Right lobe of liver (tissue), 6 donors: ENCODE data around the gene GAD2. TPM values are rescaled to one million over a fixed set of nuclear protein-coding genes. Genes with fewer than 3 reads are reported as not detected.

Experiments used
- ATAC-seq, 4 donors: fragments of 200-7000 bp; cut with Tn5 transposase; one replicate each; pipeline ENCODE4 v1.9.1; 2020; ENCODE audit warnings: mild to moderate bottlenecking in 4 of 4, moderate library complexity in 4 of 4
- DNase-seq, 3 donors: peaks; one replicate each; pipeline ENCODE4 v3.0.0-alpha.2; 2020
- H3K27ac ChIP-seq, 3 donors: fragments of 200-600 bp; one replicate each; pipeline ENCODE4 v1.8.0; 2022
- H3K27me3 ChIP-seq, 2 donors: fragments of 200-600 bp; one replicate each; pipeline ENCODE4 v1.8.0; 2022
- H3K36me3 ChIP-seq, 4 donors: fragments of 200-600 bp; sonication (generic) in 1 of 4; one replicate each; pipeline versions ENCODE4 v1.5.1 to v1.8.0; 2017 to 2022; ENCODE audit warnings: control low read depth in 1 of 4
- H3K4me1 ChIP-seq, 4 donors: fragments of 200-600 bp; sonication (generic) in 1 of 4; one replicate each; pipeline versions ENCODE4 v1.5.1 to v1.8.0; 2017 to 2022; ENCODE audit warnings: control low read depth in 1 of 4
- H3K4me3 ChIP-seq, 3 donors: fragments of 200-600 bp; one replicate each; pipeline ENCODE4 v1.8.0; 2022
- H3K9me3 ChIP-seq, 4 donors: fragments of 200-600 bp; sonication (generic) in 1 of 4; one replicate each; pipeline versions ENCODE4 v1.5.1 to v1.8.0; 2017 to 2022; ENCODE audit warnings: control low read depth in 1 of 4
- POLR2A ChIP-seq: fragments of 450-650 bp; IDR thresholded peaks from one replicate; pipeline ENCODE4 v1.6.1; 2017; ENCODE audit warnings: antibody characterized with exemption, mild to moderate bottlenecking
- WGBS: methylation state at CpG from one replicate; pipeline ENCODE4 v1.1.6; 2018; ENCODE audit warnings: low coverage, low lambda C conversion rate; ENCODE audit not compliant: insufficient coverage; ENCODE audit errors: missing lambda C conversion rate; 5-methylcytosine and 5-hydroxymethylcytosine counted together
- intact Hi-C, 2 donors: fragments of 100-400 bp; cut with DNase I; formaldehyde crosslinking; loops; one replicate each; pipeline versions ENCODE4 v1.11.2 to v1.14.1; 2022
- total RNA-seq, 6 experiments: library from RNA; depleted of rRNA in 2 of 6; stranded (reverse); fragments of >200 nt in 2 of 6; fragmentation: NEBNext Ultra II Directional in 3 of 6; extraction: Animal tissue kit (Norgen Biotek cat#: 25700) in 3 of 6; gene quantifications; one replicate each; pipeline versions ENCODE4 v1.1.0 to v1.2.4, GENCODE V29; 2016 to 2023
- TF ChIP-seq, protein P1 (sequence below), 4 donors: fragments of 200-600 bp in 3 of 4; fragments of 450-650 bp in 1 of 4; IDR thresholded peaks; one replicate each; pipeline versions ENCODE4 v1.5.1 to v1.8.0; 2016 to 2022; ENCODE audit warnings: antibody characterized with exemption in 4 of 4, mild to moderate bottlenecking in 2 of 4
- donor health status: DM: no; HTN: yes; CAD: no.
- donor health status: DM: no; HTN: no; CAD: no.
- donor health status: DM: no; HTN: no; CAD: no.
- donor health status: DM: no; HTN: yes; CAD: no.
- donor health status: DM: no; HTN: yes; CAD: no.

GAD2 gene
- total RNA-seq, 6 experiments from 2014 or later = not detected

DNA sequence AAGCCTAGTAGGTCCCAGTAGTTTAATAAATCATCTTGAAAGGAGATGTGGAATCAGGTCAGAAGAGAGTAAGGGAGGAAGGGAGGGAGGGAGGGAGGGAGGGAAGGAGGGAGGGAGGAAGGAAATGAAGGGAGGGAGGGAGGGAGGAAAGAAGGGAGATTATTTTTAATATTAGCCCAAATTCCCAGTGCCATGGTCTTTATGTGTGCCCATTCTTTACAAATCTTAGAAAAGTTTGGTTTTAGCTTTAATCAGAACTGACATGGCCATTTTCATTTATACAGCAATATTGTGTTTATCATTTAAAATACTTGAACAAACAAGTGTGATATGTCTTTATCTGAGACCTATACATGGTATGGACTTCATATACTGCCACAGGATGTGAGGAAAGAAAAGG is 86.8 kb downstream of the GAD2 start:
- Histone ChIP-seq H3K36me3 (no peaks in the 10 kb centered on the region), H3K27ac (no peak overlapping the region), H3K27me3 (no peaks in the 10 kb centered on the region), H3K9me3 (no peaks in the 10 kb centered on the region), H3K4me1 (no peaks in the 10 kb centered on the region), H3K4me3 (no peak overlapping the region)
- intact Hi-C loops = no loop called here
- no peak for DNase-seq
- no peak for ATAC-seq
- no peak for TF ChIP-seq POLR2A
- TF ChIP-seq, protein P1, sequence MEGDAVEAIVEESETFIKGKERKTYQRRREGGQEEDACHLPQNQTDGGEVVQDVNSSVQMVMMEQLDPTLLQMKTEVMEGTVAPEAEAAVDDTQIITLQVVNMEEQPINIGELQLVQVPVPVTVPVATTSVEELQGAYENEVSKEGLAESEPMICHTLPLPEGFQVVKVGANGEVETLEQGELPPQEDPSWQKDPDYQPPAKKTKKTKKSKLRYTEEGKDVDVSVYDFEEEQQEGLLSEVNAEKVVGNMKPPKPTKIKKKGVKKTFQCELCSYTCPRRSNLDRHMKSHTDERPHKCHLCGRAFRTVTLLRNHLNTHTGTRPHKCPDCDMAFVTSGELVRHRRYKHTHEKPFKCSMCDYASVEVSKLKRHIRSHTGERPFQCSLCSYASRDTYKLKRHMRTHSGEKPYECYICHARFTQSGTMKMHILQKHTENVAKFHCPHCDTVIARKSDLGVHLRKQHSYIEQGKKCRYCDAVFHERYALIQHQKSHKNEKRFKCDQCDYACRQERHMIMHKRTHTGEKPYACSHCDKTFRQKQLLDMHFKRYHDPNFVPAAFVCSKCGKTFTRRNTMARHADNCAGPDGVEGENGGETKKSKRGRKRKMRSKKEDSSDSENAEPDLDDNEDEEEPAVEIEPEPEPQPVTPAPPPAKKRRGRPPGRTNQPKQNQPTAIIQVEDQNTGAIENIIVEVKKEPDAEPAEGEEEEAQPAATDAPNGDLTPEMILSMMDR (IDR thresholded peaks at IDR 0.05) = no peak

DNA sequence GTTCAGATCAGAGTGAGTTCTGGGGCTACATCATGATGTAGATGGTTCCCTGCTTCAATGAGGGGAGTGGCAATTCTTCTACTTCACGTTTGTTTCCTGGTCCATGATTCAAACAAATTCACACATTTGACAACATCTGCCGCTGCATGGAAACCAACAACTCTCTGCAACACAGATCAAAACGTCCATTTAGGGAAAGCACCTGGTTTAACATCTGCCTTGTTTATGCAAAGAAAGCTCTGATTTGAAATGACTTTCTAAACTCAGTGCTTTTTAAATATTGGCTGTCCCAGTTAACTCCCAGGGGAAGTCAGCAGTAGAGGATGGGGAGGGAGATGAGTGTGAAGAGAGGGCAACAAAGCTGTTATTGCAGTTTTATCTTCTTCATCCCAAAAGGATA is 93.8 kb downstream of the GAD2 start:
- H3K4me1 ChIP-seq = no peaks in the 10 kb centered on the region
- ATAC-seq (no peak), DNase-seq (no peak)
- no peaks in the 10 kb centered on the region for H3K9me3 ChIP-seq
- intact Hi-C loops = no loop called here
- no peak overlapping the region for H3K4me3 ChIP-seq
- no peaks in the 10 kb centered on the region for H3K36me3 ChIP-seq
- H3K27me3 ChIP-seq = no peaks in the 10 kb centered on the region
- 54% methylated on average over 3 of the region's 3 CpGs for WGBS
- TF ChIP-seq, protein P1 (IDR thresholded peaks at IDR 0.05) = no peak
- TF ChIP-seq POLR2A = no peak
- no peak overlapping the region for H3K27ac ChIP-seq

DNA sequence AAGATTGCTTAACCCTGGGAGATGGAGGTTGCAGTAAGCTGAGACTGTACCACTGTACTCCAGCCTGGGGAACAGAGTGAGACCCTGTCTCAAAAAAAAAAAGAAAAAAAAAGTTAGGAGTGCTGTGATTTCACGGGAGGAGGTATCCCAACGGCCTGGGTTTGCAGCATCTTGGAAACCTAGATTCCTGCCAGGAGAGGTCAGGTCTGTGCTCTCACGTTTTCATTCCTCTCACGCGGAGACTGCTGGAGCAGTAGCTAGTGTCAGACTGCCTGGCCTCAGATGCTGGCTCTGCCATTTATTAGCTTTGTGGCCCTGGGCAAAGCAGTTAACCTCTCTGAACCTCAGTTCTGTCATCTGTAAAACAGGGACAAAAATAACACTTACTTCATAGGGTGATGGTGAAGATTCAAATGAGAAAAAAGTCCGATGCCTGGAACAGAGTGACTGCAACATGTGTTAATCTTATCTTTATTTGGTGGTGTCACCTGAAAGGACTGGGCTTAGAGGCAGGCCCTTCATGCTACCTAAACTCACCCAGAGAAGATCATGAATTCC is 94.9 kb downstream of the GAD2 start:
- 26% methylated on average over 3 of the region's 6 CpGs for WGBS
- no peak overlapping the region for H3K4me3 ChIP-seq
- ATAC-seq = no peak
- DNase-seq = no peak
- no peaks in the 10 kb centered on the region for H3K36me3 ChIP-seq
- no peaks in the 10 kb centered on the region for H3K27me3 ChIP-seq
- H3K27ac ChIP-seq = no peak overlapping the region
- H3K9me3 ChIP-seq = no peaks in the 10 kb centered on the region
- no peaks in the 10 kb centered on the region for H3K4me1 ChIP-seq
- intact Hi-C loops = no loop called here
- TF ChIP-seq, protein P1 (IDR thresholded peaks at IDR 0.05) = no peak
- no peak for TF ChIP-seq POLR2A

DNA sequence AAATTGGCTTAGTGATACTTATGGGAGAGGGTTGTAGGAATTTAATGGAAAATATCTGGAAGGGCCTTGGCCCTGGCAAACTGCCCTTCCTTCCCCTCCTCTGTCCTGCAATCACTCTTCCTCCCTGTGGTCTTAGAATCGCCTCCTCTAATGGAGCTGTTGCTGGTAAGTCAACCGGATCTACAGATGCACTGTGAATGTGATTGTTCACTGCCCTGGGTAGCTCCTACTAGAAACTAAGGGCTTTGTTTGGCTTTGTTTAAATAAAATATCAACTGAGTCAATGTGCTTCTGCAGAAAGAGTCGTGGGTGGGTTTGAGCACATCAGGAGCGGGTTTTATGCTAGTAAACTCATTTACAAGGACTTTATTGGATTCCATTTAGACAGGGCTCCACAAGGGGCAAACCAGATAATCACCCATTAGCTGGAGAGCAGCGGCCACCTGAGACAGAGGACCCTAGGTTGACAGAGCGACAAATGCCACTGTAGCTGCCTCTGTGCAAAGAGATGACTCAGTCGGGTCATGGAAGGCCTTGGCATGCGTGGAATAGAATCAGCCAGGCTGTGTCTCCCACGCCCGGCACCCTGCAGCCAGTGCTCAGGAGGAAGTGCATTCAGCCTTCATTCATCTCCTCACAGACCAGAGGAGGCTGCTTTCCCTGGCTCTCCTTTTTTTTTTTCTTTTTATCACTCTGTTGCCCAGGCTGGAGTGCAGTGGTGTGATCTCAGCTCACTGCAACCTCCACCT is 97.9 kb downstream of the GAD2 start:
- intact Hi-C loops = no loop called here
- Histone ChIP-seq H3K4me3 (no peak overlapping the region), H3K27me3 (no peaks in the 10 kb centered on the region), H3K4me1 (no peaks in the 10 kb centered on the region), H3K36me3 (no peaks in the 10 kb centered on the region), H3K9me3 (no peaks in the 10 kb centered on the region), H3K27ac (no peak overlapping the region)
- DNase-seq = no peak
- 47% methylated on average over 4 of the region's 10 CpGs for WGBS
- TF ChIP-seq POLR2A = no peak
- ATAC-seq = no peak

DNA sequence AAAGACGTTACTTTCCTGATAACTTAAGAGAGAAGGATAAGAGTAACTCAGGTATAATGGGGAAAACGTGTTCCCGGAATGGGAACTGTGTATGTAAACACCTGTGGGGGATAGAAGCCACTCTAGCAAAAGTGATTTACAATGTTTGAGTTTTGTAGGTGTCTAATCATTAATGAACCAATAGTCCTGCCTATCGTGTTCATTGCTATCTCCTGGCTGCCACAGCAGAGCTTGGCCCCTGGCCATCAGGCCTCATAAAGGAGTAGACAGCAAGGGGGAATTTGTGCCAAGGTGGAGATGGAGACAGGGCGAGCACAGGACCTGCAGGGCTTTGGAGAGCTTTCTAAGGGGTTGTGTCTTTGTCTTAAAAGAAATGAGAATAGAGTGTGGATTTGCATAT is 102.1 kb downstream of the GAD2 start:
- intact Hi-C loops = no loop called here
- Histone ChIP-seq H3K27me3 (no peaks in the 10 kb centered on the region), H3K27ac (no peak overlapping the region), H3K4me1 (no peaks in the 10 kb centered on the region), H3K36me3 (no peaks in the 10 kb centered on the region), H3K4me3 (no peak overlapping the region), H3K9me3 (no peaks in the 10 kb centered on the region)
- ATAC-seq (peak in 1 of 4 donors; percentile 29), DNase-seq (peak in 1 of 3 donors; percentile 29)
- TF ChIP-seq, protein P1 (IDR thresholded peaks at IDR 0.05) = no peak
- no peak for TF ChIP-seq POLR2A
- 39% methylated on average over 5 of the region's 5 CpGs for WGBS
